A549 (cell line): ENCODE results near the gene EIF4B.

Experiments used
- CBX8 ChIP-seq: fragments of 200-600 bp; sonication (generic); IDR thresholded peaks from 2 replicates; pipeline ENCODE4 v1.6.1; 2016
- CTCF ChIP-seq: fragments of >200 bp; sonication (Bioruptor Twin); formaldehyde crosslinking; IDR thresholded peaks from 3 replicates; pipeline ENCODE4 v1.5.1; 2016
- EHF ChIP-seq: fragments of 250-450 bp; sonication (Bioruptor Pico); IDR thresholded peaks from 2 replicates; pipeline ENCODE4 v1.5.0; 2020; ENCODE audit warnings: mild to moderate bottlenecking
- FOSB ChIP-seq: fragments of 250-450 bp; sonication (Bioruptor Pico); IDR thresholded peaks from 2 replicates; pipeline ENCODE4 v1.5.0; 2020; ENCODE audit warnings: mild to moderate bottlenecking, moderate library complexity
- JUNB ChIP-seq: fragments of >200 bp; sonication (Bioruptor Twin); formaldehyde crosslinking; IDR thresholded peaks from 2 replicates; pipeline ENCODE4 v1.6.1; 2016
- KDM1A ChIP-seq: fragments of 200-600 bp; sonication (generic); IDR thresholded peaks from 2 replicates; pipeline ENCODE4 v1.6.1; 2016; ENCODE audit warnings: low read depth, mild to moderate bottlenecking
- MAX ChIP-seq: IDR thresholded peaks from 2 replicates; pipeline ENCODE4 v1.6.1; 2012
- POLR2A ChIP-seq: IDR thresholded peaks from 2 replicates; pipeline ENCODE4 v1.6.1; 2012; ENCODE audit warnings: mild to moderate bottlenecking, low read length
- RFX5 ChIP-seq: fragments of 450-650 bp; IDR thresholded peaks from 2 replicates; pipeline ENCODE4 v1.7.1; 2014; ENCODE audit warnings: antibody characterized with exemption, mild to moderate bottlenecking, moderate library complexity
- TF ChIP-seq, protein P1 (sequence below): fragments of 450-650 bp; IDR thresholded peaks from 2 replicates; pipeline ENCODE4 v1.6.1; 2014; ENCODE audit warnings: antibody characterized with exemption

- no peak for TF ChIP-seq CTCF
- no peak for TF ChIP-seq MAX
- TF ChIP-seq, protein P1, sequence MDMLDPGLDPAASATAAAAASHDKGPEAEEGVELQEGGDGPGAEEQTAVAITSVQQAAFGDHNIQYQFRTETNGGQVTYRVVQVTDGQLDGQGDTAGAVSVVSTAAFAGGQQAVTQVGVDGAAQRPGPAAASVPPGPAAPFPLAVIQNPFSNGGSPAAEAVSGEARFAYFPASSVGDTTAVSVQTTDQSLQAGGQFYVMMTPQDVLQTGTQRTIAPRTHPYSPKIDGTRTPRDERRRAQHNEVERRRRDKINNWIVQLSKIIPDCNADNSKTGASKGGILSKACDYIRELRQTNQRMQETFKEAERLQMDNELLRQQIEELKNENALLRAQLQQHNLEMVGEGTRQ = no peak
- TF ChIP-seq POLR2A = no peak
- TF ChIP-seq CBX8 = no peak
- TF ChIP-seq RFX5 = no peak
- TF ChIP-seq FOSB (CRISPR knock-in tag) = no peak
- TF ChIP-seq KDM1A = no peak
- no peak for TF ChIP-seq JUNB
- no peak for TF ChIP-seq EHF (CRISPR knock-in tag)
Measured at GRCh38 chr12:53090554-53090953, 84.3 kb downstream of the EIF4B start.
